Measurements from ENCODE around the gene APOL1.
"Not testable (repeated sequence)": the region's sequence is repeated elsewhere in the genome, so short reads cannot be mapped to it uniquely, and the experiment has no call there.

DNA sequence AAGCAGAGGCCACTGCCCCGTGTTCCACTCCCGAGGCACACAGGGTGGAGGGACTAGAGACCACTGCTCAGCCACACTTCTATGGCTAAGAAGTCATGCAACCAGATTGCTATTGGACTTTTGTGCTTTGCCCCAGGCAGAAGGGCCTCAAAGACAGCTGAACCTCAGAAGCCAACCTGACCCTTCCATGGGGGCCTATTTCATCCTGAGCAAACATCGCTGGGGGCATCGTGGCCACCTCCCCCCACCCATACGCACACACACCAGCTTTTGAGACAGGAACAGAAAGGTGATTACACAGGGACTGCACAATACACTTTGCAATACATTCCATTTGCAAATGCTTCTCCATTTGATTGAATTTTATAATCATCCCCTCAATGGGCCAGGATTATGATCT lies 47.4 kb upstream of the APOL1 start:
- not testable (repeated sequence) for TF ChIP-seq EZH2phosphoT487 (IDR thresholded peaks at IDR 0.05; ENCODE audit: borderline replicate concordance, low read length)
- TF ChIP-seq, protein P1, sequence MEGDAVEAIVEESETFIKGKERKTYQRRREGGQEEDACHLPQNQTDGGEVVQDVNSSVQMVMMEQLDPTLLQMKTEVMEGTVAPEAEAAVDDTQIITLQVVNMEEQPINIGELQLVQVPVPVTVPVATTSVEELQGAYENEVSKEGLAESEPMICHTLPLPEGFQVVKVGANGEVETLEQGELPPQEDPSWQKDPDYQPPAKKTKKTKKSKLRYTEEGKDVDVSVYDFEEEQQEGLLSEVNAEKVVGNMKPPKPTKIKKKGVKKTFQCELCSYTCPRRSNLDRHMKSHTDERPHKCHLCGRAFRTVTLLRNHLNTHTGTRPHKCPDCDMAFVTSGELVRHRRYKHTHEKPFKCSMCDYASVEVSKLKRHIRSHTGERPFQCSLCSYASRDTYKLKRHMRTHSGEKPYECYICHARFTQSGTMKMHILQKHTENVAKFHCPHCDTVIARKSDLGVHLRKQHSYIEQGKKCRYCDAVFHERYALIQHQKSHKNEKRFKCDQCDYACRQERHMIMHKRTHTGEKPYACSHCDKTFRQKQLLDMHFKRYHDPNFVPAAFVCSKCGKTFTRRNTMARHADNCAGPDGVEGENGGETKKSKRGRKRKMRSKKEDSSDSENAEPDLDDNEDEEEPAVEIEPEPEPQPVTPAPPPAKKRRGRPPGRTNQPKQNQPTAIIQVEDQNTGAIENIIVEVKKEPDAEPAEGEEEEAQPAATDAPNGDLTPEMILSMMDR (IDR thresholded peaks at IDR 0.05; ENCODE audit: low read depth, low read length, poor library complexity, severe bottlenecking), result not testable (repeated sequence)
